ENCODE results near the gene CCL16.

Gene CCL16

DNA sequence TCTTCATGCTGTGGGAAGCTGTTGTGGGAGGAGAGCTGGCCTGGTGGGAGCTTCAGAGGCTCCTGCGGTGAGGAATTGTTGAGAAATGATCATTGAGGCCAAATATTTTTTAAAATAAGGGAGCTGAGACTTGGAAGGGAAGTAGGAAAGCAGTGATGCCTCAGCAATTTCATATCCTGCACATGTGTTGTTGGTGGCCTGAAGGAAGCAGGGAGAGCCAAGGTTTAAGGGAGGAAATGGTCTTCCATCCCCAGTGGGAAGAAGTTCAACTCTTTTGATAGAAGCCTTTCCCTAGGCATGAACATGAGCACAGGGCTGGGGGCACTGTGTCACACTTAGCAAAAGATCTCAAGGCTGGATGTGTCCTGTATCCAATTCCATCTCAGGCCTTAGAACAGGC, 5.3 kb upstream of the CCL16 start, which contains the start of gene CCL14:
Gene CCL14, minus strand, starts transcription at position 87 of the 400 bp plus-strand sequence. Its CDS starts 80 bp downstream, at position 7.
- no peak for ATAC-seq
- DNase-seq: no peak

DNA sequence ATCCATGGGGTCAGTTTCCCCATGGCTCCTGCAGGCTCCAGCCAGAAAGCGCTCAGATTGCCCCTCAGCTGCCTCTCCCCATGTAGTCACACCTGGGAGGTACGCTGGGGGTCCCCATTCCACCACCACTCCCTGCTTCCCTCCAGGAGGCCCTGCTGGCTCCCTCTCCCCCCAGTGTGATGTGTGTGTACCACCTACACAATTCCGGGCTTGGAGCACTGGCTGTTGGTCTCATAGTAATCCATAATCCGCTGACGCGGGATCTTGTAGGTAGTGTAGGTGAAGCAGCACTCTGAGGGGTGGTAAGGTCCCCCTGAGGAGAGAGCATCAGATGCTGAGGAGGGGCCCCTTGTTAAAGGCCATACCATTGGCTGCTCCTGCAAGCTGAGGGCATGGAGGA, 2.8 kb upstream of the CCL16 start:
- no peak for ATAC-seq
- no peak for DNase-seq

DNA sequence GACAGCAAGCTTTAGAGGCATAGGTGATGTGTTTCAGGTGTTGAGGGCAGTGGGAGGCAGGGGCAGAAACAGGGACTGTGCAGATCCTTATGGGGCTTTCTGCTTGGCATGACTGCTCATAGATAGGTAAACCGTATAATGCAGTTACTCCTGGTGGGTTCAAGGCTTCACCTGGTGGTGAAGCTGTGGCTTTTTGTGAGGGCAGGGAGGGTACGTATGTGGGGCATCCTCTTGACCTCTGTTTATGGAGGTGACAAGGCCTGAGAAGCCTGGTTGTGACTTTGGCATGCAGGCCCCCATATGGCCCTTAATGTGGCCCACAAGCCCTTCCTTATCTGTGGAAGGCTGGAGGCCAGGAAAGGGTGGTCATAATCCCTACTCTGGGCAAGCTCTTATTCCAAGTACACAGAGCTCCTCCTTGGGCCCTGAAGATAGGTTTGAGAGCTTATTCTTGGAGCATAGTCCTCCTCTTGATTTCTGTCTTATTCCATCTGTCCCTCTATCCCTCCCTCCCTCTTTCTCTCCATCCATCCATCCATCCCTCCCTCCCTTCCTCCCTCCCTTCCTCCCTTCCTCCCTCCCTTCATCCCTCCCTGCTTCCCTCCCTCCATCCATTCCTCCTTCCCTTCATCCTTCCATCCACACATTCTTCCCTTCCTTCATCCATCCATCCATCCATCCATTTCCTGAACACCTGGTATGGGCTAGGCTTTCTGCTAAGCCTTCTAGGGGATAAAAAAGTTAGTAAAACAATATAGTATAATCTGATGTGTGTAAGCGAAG, 1.3 kb upstream of the CCL16 start:
- ATAC-seq (no peak), DNase-seq (no peak)

DNA sequence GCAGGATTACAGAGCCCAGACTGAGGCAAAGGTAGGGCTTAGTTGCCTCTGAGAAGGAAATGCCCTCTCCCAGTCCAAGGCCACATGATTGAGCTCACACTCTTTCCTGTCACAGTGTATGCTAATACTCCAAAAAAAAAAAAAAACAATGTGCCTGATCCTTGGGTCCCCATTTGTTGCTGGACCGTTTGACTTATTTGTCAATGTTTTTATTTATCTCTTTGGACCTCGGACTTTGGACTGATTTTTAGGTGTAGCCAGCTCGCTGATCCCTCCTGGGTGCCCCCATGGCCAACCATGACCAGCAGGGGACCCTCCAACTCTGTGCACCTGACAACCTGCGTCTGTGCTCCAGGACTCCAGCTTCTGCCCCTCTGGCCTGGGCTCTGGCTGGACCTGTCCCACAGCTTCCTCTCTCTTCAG, 622 bp upstream of the CCL16 start:
- no peak for ATAC-seq

DNA sequence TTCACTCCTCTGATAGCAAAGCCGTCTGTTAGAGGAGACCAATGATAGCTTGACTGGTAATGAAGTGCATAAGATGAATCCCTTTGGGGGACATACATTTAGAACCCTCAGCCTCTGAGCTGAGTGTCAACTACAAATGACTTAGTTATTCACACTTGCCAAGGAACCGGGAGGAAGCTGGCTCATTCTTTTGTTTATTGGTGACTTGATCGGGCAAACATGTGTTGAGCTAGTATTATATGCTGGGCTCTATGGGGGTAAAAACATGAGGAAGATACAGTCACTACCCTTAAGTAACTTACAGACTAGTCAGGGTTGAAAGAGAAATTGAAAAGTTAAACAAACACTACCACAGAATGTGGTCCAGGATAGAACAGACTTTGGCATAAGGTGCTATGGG, 3.0 kb downstream of the CCL16 start:
- DNase-seq (no peak), ATAC-seq (no peak)

More for the DNA sequence above, 622 bp upstream of the CCL16 start:
- DNase-seq: peak; percentile 33

DNA sequence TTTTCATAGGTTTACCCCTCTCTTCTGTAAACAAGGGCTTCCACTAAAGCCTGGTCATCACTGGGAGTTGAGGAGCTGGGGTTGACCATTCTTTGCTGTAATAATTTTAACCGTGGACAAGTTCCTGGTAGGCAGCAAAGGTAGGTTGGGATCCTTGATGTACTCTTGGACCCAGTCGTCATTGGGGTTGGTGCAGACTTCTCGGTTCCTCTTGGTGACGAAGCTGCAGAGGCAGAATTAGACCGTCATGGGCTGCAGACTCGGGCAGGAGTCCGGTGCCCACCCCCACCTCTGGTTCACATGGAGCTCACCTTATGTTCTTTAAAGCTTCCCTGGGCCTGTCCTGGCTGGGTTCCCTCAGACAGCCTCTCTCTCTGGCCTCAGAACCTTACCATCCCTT, 3.8 kb downstream of the CCL16 start:
- no peak for DNase-seq

DNA sequence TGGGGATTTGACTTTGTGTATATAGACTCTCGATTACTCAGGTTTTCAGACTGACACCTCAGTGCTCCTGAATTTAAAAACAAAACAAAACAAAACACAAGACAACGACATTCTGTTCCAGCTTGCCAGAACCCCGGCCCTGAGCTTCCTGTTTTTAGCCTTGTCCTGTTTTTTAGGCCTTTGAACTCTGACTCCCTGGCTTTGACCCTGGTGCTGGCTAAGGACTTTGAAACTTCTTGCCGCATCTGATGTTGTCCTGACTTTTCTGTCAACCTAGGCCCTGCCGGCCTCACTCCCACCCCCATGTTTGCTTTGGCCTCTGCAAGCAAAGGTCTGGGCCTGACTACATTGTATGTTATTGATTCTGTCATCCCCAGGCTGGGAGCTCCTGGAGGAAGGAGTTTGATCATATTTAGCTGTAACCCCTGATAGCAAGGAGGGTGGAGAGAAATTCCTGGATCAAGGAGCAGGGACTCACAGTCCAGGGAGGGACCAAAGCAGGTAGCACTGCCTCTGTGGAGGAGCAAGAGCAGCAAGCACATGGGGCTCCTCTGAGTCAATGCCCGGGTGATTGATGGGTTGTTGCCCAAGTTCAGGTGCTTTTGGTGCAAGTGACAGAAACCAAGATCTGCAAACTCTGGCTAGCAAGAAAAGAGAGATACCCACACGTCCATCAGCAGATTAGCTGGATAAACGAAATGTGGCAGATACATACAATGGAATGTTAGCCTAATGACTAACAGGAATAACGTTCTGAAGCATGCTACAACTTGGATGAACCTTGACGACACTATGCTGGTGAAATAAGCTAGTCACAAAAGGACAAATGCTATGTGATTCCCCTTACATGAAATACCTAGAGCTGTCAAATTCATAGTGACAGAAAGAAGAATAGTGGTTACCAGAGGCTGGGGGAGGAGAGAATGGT, 7.7 kb downstream of the CCL16 start:
- DNase-seq (no peak), ATAC-seq (no peak)

More for the DNA sequence above, 3.8 kb downstream of the CCL16 start:
- ATAC-seq: no peak

DNA sequence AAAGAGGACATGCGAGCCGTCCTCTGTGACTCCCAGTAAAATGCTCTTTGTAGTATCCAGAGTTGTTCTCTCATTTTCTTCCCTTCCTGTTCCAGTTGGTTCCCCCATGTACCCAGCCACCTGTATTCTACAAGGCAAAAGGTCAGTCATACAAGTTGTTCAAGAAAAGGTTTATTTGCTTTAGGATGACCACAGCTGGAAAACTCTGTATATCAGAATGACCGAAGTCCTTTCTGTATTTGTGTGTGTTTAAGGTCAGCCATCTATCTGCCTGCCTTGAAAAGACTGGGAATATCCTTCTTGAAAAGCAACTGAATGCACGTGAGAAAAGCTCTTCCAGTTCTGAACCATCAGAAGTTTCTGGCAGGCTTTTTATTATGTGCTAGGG, 8.4 kb downstream of the CCL16 start:
- DNase-seq: no peak
- ATAC-seq: no peak

DNA sequence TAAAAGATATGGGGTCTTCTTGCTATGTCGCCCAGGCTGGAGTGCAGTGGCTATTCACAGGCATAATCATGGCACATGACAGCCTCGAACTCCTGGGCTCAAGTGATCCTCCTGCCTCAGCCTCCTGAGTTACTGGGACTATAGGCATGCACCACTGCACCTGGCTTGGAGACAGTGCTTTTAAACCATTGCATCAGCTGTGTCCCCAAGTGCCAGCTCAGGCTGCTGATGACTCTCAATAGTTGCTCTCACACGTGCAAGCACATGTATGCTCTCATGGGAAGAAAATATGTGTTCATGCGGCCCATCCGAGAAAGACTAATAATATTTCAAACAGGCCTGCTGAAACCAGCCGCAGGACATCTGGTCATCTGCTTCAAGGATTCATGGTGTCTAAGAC, 8.8 kb downstream of the CCL16 start:
- DNase-seq (no peak), ATAC-seq (no peak)

DNA sequence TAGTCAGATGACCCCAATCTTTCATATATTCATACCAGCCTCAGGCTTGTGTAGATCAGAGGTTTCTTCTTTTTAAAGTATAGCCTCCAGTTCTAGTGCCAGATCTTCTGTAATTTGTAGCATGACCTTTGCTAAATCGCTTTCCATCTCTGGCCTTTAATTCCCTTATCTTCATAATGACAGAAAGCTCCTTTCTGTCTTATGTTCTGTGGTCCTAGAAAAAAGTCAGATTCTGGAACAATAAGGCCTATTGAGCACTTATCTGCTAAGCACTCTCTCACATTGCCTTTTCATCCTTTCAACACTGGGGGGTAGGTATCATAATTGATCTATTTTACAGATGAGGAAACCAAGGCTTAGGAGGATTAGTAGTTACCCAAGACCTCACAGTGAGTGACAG, 9.2 kb downstream of the CCL16 start:
- ATAC-seq (no peak), DNase-seq (no peak)

DNA sequence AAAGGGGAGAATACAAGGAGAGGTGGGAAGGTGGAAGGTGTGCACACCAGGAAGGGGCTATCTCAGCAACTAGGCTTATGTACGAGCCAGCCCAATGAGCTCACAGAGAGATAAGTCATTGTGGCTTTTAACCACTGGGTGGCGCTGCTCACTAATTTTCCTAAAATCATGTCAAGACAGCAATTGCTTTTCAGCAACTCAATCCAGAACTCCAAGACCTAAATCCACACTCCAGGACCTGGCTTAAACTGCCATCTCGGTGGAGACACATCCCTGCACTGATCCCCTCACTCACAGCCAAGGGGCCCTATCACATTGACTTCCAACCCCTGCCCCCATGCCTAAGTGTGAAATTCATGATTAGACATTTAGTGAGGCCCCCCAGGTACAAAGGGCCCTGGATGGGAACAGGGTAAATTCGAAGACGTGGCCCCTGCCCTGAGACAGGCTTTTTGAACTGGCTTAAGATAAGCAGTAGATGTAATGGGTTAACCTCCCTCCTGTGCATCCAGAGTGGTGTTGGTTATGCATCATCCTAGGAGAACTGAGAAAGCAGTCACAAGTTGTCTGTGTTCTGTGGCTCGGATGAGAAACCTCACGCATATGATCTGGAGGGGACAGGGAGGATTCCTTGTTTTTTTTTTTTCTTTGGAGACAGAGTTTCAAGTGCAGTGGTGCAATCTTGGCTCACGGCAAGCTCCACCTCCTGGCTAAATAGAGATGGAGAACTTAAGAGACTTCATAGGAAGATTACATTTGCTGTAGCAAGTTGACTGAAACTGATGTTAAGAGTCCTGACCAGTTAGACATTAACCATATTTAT, 11.5 kb downstream of the CCL16 start:
- DNase-seq: peak; percentile 79
- no peak for ATAC-seq

DNA sequence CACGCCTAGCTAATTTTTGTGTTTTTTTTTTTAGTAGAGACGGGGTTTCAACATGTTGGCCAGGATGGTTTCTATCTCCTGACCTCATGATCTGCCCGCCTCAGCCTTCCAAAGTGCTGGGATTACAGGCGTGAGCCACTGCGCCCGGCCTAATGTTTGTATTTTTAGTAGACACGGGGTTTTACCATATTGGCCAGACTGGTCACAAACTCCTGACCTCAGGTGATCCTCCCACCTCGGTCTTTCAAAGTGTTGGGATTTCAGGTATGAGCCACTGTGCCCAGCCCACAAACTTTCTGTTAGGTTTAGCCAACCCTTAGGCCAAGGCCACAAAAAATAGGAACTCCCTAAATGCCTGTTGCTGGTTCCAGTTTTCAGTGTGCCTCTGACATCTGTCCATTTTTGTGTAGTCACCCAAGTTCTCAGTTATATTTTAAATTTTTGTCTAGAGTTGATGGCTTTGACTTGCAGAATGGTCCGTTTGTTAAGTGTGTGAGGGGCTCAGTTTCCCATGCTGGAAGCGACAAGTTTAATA, 12.7 kb downstream of the CCL16 start:
- DNase-seq (no peak), ATAC-seq (no peak)

DNA sequence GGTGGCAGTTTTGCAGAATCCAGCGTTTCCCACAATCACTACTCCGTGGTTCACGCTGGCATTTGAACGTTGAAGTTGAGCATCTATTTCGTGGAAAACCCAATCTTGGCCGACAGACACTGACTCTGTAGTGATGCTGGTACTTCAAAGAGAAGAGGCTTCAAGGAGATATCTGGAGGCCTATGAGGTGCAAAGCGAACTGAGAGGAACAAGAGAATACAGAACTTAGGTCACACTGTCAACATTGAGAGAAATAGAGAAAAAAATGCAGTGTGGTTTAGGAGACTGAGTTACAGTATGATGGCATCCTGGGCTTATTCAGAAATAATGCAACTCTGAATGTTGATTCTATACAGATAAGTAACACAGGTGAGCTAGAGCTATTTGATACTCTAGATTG, 16.0 kb downstream of the CCL16 start:
- ATAC-seq: no peak
- DNase-seq: no peak

DNA sequence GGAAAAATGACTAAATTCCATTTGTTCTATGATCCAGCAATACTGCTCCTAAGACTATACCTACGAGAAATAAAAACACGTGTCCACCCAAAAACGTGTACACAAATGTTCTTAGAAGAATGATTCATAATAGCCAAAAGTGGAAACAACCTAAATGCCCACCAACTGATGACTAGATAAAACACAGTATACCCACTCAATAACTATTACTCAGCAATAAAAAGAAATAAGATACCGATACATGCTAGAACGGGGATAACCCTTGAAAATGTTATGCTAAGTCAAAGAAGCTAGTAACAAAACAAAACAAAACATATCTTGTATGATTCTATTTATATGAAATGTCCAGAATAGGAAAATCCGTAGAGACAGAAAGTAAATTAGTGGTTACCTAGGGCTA, 17.6 kb downstream of the CCL16 start:
- ATAC-seq (no peak), DNase-seq (no peak)

DNA sequence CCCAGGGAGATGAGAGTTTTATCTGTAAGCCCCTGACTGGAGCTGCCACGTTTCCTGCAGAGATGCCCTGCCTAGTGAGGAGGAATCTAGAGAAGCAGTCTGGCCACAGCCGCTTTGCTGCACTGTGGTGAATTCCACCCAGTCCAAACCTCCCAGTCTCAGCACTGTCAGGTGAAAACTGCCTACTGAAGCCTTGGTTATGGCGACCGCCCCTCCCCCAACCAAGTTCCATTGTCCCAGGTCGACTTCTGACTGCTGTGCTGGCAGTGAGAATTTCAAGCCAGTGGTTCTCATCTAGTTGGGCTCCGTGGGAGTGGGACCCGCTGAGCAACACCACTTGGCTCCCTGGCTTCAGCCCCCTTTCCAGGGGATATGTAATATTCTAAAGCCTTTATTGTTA, 27.6 kb downstream of the CCL16 start:
- no peak for ATAC-seq

DNA sequence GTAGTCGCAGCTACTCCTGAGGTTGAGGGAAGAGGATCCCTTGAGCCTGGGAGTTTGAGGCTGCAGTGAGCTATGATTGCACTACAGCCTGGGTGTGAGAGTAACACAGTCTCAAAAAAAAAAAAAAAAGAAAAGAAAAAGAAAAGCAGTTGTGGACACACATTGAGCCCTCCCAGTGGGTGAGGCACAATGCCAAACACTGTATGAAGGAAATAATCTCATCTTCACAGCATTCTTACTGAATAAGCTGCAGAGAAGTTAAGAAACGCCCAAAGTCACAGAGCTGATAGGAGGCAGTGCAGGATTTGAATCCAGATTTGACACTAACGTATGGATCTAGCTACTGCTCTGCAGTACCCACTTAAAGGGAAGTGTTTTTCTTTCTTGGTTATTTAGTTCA, 31.9 kb downstream of the CCL16 start:
- ATAC-seq: no peak
- no peak for DNase-seq

More for the DNA sequence above, 27.6 kb downstream of the CCL16 start:
- DNase-seq: no peak

DNA sequence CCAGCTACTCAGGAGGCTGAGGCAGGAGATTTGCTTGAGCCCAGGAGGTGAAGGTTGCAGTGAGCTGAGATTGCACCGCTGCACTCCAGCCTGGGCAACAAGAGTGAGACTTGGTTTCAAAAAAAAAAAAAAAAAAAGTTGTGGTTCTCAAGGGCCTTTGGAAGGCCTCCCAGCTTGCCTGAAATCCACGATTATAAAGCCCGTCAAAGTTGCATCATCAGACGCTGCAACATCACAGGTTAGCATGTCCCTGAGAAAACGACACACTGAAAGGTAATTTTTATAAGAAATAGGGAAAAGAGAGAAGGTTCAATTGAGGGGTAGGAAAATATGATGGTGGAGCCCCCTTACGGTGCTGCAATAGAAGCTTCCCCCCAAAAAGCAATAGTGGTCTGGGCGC, 33.2 kb downstream of the CCL16 start:
- no peak for ATAC-seq
- no peak for DNase-seq

DNA sequence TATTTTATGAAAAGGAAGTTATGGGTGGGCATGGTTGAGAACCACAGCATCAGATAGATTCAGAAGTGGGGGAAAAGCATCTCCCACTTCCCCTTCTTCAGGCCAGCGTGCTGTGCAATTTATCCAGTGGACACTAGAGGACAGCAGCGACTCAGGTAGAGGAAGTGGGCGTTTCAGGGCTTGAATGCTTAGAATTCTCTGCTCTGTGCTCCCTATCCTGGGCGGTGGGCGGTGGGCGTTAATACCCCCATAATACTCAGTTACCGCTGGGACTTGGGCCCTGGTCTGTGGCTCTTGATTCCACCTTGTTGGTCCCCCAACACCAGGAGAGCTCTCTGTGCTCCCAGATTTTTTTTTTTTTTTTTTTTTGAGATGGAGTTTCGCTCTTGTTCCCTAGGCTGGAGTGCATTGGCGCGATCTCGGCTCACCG, 34.1 kb downstream of the CCL16 start:
- DNase-seq (peak; percentile 61), ATAC-seq (peak; percentile 83)

DNA sequence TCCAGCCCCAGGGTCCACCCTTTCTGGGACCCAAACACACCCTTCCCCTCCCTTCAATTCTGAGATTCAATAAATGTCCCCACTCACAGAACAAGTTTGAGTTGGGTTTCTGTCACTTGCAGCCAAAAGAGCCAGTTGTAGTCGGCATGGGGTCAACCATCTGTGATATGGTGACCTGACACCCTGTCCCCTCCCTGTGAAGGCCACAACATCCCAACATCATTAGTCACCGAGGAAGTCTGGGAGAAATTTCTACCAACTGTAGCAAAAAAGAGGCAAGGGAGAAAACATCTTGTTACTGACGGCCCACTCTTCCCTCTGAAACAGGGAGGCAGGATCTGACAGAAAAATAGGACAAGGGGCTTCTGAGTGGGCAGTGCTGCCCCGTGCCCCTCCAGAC, 37.1 kb downstream of the CCL16 start:
- no peak for DNase-seq
- ATAC-seq: no peak

DNA sequence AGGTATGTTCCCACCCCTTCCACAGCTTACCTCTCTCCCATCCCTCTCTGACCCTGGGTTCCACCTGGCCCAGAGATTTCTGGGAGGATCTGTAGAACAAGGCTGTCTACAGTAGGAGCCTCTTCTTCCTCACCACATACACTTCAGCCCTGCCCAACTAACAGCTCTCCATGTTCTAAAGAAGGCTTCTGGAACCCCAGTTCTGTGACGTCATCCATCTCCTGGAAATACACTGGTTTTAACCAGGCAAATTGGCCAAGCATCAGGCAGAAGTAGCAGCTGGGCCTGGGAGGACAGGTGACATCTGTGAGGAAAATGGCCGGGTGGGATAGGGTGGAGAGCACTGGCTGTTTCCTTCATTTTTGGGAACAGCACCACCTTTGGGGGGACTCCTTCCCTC, 37.8 kb downstream of the CCL16 start, which contains the start of gene LYZL6:
Gene LYZL6, minus strand, starts transcription at position 177 of the 400 bp plus-strand sequence. CDS start 4,357 bp downstream, outside the sequence.
- no peak for ATAC-seq
- no peak for DNase-seq

DNA sequence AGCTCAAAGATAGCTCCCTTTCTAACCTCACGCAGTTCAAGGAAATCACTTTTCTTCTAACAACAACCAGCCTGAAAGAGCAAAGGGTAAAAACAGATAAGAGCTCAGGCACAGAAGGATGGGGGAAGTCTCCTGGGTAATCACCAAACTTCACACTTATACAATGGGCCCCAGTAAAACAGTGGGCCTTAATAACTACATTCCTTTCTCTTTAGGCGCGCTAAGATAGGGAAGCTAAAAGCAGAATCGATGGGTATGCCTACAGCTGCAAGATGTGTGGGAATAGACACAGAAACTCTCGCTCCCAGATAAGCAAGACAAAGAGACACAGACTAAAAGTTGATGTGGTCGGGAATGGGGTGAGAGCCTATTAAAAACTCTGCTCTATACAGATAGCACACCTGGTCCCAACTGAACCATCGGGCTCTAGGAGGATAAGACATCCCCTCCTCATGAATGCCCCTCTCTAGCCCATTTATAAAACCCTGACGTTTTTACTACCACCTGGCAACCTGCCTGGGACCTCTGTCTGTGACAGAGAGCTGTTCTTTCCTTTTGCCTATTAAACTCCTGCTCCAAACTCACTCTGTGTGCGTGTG, 38.6 kb downstream of the CCL16 start:
- DNase-seq (no peak), ATAC-seq (no peak)
